ENCODE data around the gene LSS. TPM values are rescaled to one million over a fixed set of nuclear protein-coding genes. Genes with fewer than 3 reads are reported as not detected.

Gene LSS
- total RNA-seq, 6 donors from 2014 or later, result 71.7 to 266 (median 135) TPM

DNA sequence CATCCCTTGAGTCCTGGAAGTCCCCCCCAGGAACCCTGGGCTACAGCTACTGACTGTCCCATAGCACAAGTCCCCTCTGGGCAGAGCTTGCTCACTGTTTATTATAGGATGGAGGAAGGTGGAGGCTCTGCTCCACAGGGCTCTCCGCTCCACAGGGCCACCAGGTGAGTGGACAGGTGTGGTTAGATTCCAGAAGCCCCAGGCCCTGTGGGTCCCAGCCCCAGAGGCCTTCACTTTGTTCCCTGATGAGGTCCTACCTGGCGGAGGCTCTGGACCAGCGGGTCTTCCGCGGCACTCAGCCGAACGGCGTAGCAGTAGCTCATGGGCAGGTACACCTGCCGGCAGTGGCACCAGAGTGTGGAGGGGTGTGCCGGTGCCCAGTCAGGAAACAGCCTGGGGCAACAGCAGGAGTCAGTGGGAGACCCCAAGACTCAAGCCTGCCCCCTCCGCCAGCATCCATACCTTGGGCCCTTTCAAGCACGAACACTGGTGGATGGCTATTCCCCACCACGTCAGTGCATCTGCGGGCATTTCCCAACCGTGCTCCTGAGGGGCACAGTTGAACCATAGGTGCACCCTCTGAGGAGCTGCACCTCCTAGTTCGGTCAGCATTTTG is 12.3 kb downstream of the LSS start:
- peaks cover 10 to 94% (median 72%) of the 10 kb centered on the region in 4 donors for H3K36me3 ChIP-seq

DNA sequence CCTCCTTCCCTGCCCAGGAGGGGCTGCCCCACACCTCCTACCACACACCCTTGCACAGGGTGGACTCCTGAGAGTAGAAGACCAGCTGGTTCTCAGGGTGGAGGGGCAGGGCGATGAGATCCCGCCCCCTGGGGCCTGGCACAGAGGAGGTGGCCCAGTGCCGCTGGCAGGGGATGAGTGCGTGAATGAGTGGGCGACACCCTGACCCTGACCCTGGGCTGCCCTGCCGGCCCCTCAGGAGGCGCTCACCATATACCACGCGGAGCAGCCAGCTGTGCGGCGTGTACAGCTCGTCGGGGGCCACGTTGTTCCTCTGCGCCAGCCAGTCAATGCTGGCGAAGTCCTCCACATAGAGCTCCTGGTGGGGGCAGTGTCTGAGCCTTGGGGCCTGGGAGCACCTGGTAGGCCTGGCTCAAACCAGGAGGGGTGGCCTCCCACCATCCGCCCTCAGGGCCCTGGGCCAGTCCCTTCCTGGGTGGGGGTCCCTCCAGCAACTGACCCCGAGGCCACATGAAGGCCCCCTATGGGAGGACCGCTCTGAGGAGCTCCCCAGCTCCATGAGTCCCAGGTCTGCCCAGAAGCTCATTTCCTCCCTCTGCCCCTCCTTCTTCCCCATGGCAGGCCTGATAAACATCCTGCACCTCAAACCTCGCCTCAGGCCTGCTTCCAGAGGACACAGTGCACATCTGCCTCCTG is 13.0 kb downstream of the LSS start:
- Histone ChIP-seq H3K27me3 (no peaks in the 10 kb centered on the region), H3K4me1 (peaks cover 0 to 10% (median 7%) of the 10 kb centered on the region in 4 donors), H3K9me3 (no peaks in the 10 kb centered on the region), H3K36me3 (peaks cover 9 to 95% (median 73%) of the 10 kb centered on the region in 4 donors), H3K27ac (no peak overlapping the region), H3K4me3 (no peak overlapping the region)
- ATAC-seq (ENCODE audit: low FRiP score in 2 of 2) (no peak), DNase-seq (peak in 1 of 2 donors; percentile 74)
- no peak for TF ChIP-seq EP300 (IDR thresholded peaks at IDR 0.05)
- WGBS, 2 donors, result 86 to 93% methylated on average over 9 to 19 of the region's 20 CpGs

More for the DNA sequence above, 12.3 kb downstream of the LSS start:
- H3K27me3 ChIP-seq, result no peaks in the 10 kb centered on the region
- H3K4me3 ChIP-seq, result no peak overlapping the region
- H3K27ac ChIP-seq, result no peak overlapping the region
- no peaks in the 10 kb centered on the region for H3K9me3 ChIP-seq
- WGBS, 2 donors, result 91 to 100% methylated on average over 5 to 16 of the region's 16 CpGs
- H3K4me1 ChIP-seq, result peaks cover 0 to 15% (median 10%) of the 10 kb centered on the region in 4 donors
- no peak for ATAC-seq (ENCODE audit: low FRiP score in 2 of 2)
- TF ChIP-seq EP300 (IDR thresholded peaks at IDR 0.05) (no peak), POLR2AphosphoS5 (IDR thresholded peaks at IDR 0.05) (no peak), POLR2A (IDR thresholded peaks at IDR 0.05) (no peak)
- TF ChIP-seq, protein P1, sequence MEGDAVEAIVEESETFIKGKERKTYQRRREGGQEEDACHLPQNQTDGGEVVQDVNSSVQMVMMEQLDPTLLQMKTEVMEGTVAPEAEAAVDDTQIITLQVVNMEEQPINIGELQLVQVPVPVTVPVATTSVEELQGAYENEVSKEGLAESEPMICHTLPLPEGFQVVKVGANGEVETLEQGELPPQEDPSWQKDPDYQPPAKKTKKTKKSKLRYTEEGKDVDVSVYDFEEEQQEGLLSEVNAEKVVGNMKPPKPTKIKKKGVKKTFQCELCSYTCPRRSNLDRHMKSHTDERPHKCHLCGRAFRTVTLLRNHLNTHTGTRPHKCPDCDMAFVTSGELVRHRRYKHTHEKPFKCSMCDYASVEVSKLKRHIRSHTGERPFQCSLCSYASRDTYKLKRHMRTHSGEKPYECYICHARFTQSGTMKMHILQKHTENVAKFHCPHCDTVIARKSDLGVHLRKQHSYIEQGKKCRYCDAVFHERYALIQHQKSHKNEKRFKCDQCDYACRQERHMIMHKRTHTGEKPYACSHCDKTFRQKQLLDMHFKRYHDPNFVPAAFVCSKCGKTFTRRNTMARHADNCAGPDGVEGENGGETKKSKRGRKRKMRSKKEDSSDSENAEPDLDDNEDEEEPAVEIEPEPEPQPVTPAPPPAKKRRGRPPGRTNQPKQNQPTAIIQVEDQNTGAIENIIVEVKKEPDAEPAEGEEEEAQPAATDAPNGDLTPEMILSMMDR (IDR thresholded peaks at IDR 0.05), result no peak
- DNase-seq, result peak in 1 of 2 donors; percentile 55

DNA sequence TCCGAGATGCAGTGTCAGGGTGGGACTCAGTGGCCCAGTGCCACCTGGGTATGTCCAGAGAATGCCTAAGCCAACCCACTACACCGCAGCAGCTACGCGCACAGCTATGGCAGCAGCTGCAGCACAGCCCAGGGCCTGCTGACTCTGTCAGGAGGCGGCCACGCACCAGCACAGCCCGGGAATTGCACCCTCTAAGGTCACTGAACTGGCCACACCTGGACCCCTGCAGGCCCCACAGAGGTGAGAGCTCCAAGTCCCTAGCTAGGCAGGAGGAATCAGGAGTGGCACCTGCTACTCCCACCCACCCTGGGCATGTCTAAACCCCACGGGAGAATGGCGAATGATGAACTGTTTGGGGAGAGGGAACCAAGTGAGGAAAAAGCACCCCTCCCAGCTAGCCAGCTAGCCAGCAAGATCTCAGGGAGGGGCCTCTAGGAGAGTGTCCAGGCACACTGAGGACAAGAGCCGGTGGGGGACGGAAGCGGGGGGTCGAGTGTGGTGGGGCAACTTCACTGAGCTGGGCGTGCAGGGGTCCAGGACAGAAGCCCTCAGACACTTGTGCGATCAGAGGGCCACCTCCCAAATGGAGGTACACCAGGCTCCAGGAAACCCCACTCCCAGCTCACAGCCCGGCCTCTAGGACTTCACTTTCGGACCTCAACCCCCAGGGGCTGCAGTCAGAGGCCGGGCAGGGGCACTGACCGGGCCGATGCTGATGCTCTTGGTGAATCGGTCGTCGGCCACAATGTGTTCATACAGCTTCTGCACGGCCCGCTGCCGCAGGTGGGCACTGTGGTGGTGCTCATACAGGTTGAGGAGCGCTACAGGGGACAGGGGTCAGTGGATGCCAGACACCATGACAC is 13.9 kb downstream of the LSS start:
- H3K4me3 ChIP-seq, result no peak overlapping the region
- 95% methylated on average over 11 to 23 of the region's 27 CpGs for WGBS, 2 donors
- H3K27ac ChIP-seq, result no peak overlapping the region
- DNase-seq (peak in 1 of 2 donors; percentile 67), ATAC-seq (ENCODE audit: low FRiP score in 2 of 2) (no peak)
- H3K9me3 ChIP-seq, result no peaks in the 10 kb centered on the region
- H3K27me3 ChIP-seq, result no peaks in the 10 kb centered on the region
- no peak for TF ChIP-seq POLR2A (IDR thresholded peaks at IDR 0.05)
- peaks cover 12 to 94% (median 69%) of the 10 kb centered on the region in 4 donors for H3K36me3 ChIP-seq
- H3K4me1 ChIP-seq, result peaks cover 0 to 6% (median under 1%) of the 10 kb centered on the region in 4 donors

DNA sequence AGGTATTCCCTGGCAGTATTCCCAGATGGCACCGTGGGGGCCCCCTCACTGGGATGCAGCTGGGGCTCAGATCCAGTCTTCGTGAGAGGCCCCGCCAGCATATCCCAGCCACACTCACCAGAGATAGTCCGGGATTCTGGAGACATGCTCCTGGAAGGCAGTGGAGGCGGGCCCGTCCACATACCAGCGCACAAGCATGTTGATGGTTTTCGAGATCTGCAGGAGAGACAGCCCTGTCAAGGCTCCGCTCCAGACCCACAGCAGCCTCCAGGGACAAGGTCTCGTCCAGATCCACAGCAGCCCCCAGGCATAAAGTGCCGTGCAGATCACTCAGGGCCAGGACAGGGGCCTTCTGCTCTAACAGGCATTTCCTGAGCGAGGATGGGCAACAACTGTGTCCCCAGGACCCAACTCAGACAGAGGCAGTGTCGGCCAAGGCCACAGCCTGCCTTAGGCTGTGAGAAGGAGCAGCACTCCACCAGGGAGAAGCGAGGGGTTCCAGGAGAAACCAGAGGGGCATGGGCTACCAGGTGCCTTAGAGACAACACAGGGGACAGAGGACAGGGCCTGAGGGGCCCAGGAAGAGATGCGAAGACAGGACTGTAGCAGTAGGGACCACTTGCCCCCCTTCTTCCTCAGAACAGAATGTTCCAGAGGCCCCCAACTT is 14.8 kb downstream of the LSS start:
- WGBS, 2 donors, result 94 to 97% methylated on average over 5 to 15 of the region's 15 CpGs
- TF ChIP-seq, protein P1 (IDR thresholded peaks at IDR 0.05), result no peak
- TF ChIP-seq POLR2AphosphoS5 (IDR thresholded peaks at IDR 0.05), result no peak
- no peak for TF ChIP-seq EP300 (IDR thresholded peaks at IDR 0.05)
- TF ChIP-seq POLR2A (IDR thresholded peaks at IDR 0.05), result no peak
- H3K27ac ChIP-seq, result no peak overlapping the region
- H3K27me3 ChIP-seq, result no peaks in the 10 kb centered on the region
- H3K4me3 ChIP-seq, result no peak overlapping the region
- H3K9me3 ChIP-seq, result no peaks in the 10 kb centered on the region
- H3K36me3 ChIP-seq, result peaks cover 16 to 95% (median 71%) of the 10 kb centered on the region in 4 donors
- peak in 1 of 2 donors; percentile 45 for DNase-seq
- H3K4me1 ChIP-seq, result peaks cover 0 to 6% (median 0%) of the 10 kb centered on the region in 4 donors
- ATAC-seq (ENCODE audit: low FRiP score in 2 of 2), result no peak

DNA sequence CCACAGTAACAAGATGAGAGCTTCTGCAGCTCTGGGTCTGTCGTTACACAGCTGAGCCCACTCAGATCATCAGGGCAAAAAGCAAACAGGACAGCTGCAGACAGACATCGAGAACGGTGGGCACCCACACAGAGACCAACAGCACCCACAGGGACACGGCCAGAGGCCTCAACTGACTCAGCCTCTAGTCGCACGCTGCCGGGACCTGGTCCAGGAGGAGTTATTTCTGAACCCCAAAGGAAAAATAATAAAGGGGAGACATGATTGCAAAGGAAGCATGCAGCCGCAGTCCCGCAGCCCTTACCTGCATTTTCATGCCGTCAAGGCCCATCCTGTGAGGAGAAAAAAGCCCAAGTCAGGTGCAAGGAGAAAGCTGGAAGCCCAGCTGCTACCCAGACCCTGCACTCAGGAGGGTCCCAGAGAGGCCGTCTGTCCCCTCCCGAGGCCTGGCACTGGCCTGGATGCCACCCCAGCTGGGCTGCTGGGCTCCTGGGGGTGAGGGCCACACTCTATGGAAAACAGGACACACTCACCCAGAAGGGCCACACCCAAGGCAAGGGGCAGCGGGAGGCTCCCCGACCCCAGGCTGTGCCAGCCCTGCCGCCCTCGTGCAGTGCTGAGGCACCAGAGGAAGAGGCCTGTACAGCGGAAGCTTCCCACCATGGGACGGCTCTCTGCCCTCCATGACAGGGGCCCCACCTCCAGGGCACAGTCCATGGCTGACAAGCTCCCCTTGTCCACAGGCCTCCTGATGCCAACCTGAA is 15.7 kb downstream of the LSS start:
- 91 to 97% methylated on average over 12 to 16 of the region's 18 CpGs for WGBS, 2 donors
- TF ChIP-seq EP300 (IDR thresholded peaks at IDR 0.05) (no peak), POLR2AphosphoS5 (IDR thresholded peaks at IDR 0.05) (no peak), POLR2A (IDR thresholded peaks at IDR 0.05) (no peak)
- TF ChIP-seq, protein P1 (IDR thresholded peaks at IDR 0.05), result no peak
- ATAC-seq (ENCODE audit: low FRiP score in 2 of 2) (no peak), DNase-seq (peak in 1 of 2 donors; percentile 62)
- Histone ChIP-seq H3K4me1 (peaks cover 0 to 6% (median 0%) of the 10 kb centered on the region in 4 donors), H3K27ac (no peak overlapping the region), H3K4me3 (no peak overlapping the region), H3K9me3 (no peaks in the 10 kb centered on the region), H3K27me3 (no peaks in the 10 kb centered on the region), H3K36me3 (peaks cover 18 to 98% (median 76%) of the 10 kb centered on the region in 4 donors)
